Medulla oblongata (tissue), 1 donor: ENCODE measurements around the gene IL1RAP.
"Not testable (repeated sequence)": the region's sequence is repeated elsewhere in the genome, so short reads cannot be mapped to it uniquely, and the experiment has no call there.

Experiments used
- DNase-seq: peaks from one replicate; pipeline ENCODE4 v3.0.0-alpha.2; 2015; ENCODE audit errors: extremely low spot score

IL1RAP gene, protein sequence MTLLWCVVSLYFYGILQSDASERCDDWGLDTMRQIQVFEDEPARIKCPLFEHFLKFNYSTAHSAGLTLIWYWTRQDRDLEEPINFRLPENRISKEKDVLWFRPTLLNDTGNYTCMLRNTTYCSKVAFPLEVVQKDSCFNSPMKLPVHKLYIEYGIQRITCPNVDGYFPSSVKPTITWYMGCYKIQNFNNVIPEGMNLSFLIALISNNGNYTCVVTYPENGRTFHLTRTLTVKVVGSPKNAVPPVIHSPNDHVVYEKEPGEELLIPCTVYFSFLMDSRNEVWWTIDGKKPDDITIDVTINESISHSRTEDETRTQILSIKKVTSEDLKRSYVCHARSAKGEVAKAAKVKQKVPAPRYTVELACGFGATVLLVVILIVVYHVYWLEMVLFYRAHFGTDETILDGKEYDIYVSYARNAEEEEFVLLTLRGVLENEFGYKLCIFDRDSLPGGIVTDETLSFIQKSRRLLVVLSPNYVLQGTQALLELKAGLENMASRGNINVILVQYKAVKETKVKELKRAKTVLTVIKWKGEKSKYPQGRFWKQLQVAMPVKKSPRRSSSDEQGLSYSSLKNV

DNA sequence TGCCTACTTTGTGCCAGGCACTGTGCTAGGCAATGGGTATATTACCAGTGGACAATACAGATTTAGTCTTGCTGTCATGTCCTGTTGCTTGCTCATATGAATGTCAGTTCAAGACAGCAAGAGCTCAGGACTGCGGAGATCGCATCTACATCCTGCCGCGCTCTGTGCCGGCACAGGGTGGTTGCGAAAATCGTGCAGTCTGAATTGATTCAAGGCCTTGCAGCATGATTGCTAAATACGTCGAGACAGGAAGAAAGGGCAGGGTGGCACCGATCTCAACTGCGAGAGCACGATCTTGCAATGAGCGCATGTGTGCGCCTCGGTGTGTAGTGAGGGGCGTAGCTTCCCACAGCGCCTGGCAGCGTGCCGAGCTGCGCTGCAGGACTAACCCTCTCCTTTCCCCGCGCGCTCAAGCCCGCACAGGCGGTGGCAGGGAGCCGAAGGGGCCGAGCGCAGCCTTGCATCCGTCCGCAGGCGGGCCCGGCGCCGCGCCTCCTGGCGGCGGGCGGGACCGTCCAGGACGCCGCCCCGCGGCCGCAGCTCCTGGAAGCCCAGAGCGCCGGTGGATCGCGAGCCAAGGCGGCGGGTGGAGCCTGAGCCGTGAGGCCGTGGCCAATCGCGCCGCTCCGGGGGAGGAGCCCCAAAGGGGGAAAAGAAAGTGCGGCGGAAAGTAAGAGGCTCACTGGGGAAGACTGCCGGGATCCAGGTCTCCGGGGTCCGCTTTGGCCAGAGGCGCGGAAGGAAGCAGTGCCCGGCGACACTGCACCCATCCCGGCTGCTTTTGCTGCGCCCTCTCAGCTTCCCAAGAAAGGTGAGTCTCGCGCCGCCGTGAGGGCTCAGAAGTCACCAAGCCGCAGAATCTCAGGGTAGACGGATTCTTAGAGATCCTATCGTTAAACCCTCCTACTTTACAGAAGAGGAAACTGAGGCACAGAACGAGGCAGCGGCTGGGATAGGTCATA lies at the start of gene IL1RAP:
Gene IL1RAP, plus strand, starts transcription at position 677 of the 962 bp plus-strand sequence. CDS start 50,205 bp downstream, outside the sequence.
- peak; percentile 92 for DNase-seq

DNA sequence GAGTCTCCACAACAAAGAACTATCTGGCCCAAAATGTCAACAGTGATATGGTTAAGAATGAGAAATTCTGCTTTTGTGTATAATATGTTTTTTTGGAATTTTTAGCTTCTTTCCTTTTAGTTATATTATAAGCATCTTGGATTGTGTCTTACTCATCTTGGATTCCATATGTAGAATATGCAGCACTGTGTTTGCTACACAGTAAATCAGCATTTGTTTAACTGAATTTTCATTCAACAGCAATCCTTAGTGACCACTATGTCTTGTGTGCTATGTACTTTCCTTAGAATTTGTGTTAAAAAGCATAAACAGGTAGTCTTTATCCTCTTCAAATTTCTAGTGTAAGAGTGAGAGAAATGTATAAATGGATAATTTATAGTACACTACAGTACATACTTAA lies 46.0 kb upstream of the IL1RAP start:
- no peak for DNase-seq

DNA sequence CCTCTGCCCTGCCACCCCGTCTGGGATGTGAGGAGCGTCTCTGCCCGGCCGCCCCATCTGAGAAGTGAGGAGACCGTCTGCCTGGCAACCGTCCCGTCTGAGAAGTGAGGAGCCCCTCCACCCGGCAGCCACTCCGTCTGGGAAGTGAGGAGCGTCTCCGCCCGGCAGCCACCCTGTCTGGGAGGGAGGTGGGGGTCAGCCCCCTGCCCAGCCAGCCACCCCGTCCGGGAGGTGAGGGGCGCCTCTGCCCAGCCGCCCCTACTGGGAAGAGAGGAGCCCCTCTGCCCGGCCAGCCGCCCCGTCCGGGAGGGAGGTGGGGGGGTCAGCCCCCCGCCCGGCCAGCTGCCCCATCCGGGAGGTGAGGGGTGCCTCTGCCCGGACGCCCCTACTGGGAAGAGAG lies 40.6 kb upstream of the IL1RAP start:
- not testable (repeated sequence) for DNase-seq

DNA sequence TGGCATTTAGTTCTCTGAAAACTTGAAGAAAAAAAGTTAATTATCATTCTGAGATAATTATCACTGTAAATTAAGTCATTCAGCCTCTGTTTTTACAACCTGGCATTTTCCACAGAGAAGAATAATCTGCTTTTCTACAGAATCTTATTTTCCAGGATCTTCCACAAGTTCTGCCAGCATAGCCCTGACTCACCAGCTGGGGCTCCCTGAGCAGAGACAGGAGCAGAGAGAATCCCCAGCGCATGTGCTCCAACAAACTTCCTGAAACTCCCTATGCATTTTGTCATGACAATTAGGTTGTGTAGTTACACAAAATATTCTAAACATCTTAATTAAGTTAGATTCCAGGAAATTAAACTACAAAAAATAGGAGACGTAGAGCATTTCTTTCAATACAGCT lies 32.1 kb upstream of the IL1RAP start:
- DNase-seq = no peak

DNA sequence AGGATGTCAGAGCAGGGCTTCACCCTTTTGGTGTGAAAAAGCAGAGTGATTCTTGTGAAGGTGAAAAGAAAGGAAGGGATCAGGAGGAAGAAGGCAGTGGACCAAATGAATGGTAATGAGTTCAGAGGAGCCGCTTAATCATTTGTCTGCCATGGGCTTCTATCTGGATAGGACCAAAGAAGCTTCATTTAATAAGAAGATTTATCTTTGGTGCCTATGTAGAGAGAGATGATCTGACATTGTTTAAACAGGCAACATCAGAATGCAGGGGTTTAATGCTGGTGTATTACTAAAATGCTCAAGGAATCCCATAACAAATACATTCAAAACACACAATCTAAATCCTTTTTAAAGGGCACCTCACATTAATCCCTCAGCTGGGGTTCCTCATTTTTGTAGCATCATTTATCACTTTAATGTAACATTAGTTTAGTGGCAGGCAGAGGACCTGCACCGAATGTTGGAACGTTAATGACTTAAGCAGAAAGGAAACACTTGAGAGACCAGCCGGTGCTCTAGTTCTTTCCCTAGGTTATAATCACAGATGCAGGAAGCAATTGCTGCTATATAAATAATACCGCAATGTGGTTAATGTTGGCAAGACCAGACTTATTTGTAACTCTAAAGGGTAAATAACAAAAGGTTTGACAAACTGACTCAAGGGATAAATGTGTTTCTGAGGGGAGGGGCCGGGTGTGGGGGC lies 27.9 kb upstream of the IL1RAP start:
- DNase-seq = no peak

DNA sequence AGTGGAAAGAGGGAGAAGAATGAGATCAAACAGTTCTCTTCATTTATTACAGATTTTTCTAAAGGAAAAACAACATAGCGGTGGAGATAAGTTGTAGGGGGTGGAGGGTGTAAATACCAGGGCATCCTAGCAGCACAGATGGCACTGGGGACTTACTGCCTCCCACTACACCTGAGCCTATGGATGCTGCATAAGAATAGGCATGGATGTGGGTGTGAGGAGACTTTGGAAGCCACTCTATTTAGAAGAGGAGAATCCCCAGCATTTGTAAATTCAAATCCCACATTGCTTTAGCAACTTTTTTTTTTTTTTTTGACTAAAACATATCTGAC lies 27.4 kb upstream of the IL1RAP start:
- DNase-seq = no peak

DNA sequence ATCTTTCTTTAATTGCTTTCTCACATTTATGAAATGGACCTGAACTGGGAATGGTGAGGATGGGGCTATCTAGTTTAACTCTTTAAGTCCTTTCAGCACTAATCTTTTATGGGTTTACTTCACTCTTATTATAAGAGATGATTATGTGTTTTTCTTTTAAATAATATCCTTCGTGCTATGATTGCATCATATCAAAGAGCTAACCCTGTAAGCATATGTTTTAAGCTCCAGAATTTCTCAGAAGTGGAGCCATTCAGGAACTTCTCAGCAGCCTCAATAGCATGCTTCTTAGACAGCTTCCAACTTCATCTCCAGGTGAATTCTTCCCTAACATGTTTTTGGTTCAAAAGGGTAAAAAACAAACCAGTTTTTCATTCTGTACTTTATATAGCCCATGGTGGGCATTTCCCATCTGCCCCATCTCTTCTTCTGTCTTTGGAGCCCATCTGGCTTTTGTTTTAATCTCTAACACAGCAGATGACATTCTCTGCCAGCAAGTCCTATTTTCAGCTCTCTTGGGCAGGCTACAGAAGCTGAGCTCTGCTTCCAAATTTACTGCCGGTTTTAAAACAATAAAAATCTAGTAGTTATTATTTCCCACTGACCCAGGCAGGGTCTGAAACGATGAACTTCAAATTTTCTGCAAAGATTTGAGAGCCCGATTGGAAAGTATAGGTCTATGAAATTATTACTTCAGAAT lies 26.8 kb upstream of the IL1RAP start:
- DNase-seq = no peak

DNA sequence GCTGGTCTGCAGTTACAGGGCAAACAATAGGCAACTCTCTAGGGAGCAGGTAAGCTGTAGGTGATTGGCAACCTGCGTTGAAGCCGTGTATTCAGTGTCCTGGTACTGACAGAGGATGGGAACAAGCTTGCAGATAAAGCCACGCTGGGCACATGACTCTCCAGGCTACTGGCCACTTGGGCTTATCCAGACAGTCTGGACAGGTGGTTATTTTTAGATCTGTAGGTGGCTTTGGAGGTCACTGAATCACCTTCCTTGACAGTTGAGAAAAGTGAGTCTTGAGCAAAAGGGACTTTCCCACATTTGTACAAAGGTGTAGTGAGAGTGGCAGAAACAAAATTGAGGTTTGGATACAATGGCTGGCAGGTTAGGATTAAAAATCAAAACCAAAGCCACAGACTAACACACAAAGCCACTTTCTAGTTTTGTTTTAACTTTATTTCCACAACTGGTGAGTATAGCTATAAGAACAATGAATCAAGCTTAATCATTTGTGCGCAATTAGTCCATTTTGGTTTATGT lies 22.3 kb upstream of the IL1RAP start:
- no peak for DNase-seq

DNA sequence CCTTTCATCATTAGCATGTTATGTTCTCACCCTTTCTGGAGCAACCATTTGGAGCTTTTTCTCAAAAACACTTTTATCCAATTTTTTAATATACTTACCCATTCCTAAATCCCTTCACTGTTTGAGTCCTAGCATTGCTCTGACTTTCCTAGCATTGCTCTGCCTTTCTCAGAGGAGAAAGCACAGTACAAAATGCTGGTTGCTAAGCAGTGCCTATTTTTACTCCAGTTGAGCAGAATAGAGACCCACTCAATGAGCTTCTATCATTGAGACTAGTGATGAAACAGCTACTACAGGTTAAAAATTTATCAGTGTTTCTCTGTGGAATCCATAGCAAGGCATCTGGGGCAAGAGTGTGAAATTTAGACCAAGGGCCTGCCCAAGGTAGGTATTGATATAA lies 21.8 kb upstream of the IL1RAP start:
- DNase-seq = no peak

DNA sequence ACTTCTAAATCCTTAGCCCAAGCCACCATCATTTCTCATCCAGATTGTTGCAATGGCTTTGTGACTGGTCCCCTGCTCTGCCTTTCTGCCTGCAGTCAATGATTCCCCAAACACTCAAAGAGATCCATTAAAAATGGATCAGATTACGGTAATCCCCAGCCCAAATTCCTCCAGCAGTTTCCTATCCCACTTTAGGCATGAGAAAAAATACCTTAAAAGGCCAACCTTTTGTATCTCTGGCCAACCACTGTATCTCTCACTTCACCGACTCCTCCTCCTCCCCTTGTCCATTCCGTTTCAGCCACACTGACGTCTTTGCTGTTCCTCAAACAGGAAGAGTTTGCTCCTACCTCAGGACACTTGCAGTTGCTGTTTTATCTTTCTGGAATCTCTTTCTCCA lies 20.9 kb upstream of the IL1RAP start:
- no peak for DNase-seq

DNA sequence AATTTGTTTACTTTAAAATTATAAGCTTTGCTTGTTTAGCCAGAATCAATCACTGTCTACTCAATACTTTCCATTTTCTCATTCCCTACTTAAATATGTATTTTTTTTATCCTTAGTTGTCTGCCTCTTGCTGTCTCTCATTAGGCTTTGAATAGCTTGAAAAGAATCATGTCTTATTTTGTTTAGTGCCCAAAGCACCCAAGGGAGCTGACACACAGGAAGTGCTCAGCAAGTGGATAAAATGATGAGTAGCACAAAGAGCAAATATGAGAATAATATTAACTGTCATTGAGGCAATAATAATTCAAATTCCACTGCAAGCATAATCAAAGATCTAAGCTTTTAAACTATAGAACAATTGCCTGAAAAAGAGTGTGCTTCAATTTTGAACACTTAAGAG lies 19.0 kb upstream of the IL1RAP start:
- DNase-seq = no peak

DNA sequence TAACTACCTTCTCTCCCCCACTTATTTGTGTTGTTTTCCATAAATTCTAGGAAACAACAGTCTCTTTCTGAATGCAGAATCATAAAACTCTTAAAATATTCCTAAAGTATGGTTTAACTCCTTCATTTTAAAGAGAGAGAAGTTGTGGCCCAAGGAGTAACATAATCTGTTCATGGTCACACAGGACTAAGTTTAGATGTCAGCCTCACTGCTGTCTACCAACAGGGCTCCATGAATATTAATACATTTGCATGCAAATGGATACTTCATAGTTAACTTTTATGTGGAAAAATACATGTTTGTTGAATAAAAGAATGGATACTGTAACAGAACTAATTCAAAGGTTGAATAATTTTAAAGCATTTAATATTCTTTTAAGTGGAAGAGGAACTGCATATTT lies 18.5 kb upstream of the IL1RAP start:
- no peak for DNase-seq

DNA sequence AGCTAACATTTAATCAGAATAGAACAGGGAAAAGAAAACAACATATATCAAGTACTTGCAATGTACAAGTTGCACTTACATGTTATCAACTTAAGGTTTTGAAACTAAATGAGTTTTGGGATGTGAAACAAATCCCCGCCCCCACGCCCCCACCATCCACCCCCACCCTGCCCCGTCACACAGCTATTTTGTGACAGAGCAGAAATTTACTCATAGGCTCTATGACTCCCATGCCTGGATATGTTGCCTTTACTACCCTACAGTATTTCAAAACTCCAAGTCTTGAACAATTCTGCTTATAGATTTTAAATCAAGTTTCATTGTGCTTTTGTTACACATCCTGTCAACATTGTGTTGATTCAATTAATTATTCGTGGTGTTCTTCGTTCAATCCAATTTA lies 18.1 kb upstream of the IL1RAP start:
- no peak for DNase-seq

DNA sequence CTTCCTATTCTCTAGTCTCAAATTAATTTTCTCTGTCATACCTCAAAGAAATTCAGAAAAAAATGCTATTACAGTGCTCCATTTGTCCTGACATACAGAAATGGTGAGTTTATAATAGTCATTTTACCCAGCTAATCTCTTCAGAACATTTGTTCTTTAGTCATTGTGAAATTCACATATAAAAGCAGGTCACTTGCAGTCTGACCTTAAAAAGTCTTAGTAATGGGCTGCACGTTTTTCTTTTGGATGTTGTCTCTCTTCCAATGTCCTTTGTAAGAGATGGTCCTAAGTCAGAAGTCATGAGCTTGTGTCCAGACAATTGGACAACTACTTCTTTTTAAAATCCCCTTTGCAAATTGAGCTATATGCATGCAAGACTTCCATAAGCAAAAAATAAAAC lies 17.0 kb upstream of the IL1RAP start:
- DNase-seq = no peak

DNA sequence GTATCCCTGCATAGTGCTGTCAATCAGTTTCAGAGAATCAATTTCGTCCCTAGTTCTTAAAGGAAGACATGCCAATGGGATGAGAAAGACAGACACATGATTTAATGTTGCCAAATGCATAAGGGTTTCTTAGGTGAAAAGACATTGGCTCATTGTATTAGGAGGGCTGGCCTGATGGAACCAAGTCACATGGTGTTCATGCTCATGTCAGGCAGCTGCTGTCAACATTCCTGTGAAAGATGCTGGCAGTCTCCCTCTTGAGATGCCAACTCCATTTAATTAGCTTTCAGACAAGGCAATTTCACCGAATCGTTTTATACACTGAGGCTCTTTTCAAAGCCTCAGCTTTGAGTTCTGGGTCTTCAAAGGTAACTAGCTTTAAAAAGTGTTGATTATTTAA lies 16.1 kb upstream of the IL1RAP start:
- peak; percentile 44 for DNase-seq

DNA sequence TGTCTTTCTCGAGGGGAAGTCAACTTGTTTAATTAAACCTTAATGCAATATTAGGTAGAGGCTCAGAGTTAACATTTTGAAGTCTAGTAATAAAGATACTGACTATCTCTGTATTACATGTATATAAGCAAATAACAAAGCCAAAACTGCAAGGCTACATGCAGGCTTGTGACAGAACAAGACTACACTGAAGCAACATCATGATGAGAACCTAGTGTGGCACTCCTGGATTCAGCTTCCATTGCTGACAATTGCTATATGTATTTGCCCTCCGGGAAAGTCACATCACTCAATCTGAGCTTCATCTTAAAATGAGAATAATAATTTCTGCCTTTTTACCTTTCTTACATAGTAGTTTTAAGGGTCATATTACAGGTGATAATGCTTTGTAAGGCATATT lies 15.6 kb upstream of the IL1RAP start:
- no peak for DNase-seq

DNA sequence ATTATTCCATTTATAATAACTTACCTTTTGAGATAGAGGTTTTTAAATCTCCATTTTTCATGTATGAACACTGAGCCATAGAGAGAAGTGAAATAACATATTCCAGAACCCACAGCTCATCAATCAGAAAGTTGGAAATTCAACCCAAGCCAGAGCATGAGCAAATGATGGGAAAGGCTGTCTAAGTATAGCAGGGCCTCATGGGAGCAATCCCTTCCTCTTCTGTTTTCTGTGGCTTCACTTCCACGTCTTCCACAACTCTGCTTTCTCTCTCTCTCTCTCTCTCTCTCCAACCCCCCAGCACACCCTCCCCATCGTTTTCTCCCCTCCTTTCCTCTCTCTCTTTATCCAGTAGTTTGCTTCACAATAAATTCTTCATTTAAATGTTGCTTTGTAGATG lies 14.8 kb upstream of the IL1RAP start:
- DNase-seq = no peak

DNA sequence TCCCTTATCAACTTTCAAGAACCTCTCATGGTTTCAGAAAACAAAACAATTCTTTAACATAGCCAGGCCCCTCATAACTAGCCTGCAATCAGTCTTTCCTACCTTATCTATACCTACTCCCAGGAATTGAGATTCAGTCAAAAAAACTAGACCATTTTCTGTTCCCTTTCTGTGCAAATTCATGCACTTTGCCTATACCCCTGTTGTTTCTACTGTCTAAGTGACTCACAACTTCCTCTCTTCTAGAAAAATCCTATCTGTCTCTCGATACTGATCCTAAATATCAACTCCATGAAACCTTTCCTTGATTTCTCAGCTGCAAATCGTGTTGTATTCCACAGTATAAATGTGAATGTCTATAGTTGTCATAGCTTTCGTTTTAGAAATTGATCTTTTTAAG lies 10.9 kb upstream of the IL1RAP start:
- no peak for DNase-seq

DNA sequence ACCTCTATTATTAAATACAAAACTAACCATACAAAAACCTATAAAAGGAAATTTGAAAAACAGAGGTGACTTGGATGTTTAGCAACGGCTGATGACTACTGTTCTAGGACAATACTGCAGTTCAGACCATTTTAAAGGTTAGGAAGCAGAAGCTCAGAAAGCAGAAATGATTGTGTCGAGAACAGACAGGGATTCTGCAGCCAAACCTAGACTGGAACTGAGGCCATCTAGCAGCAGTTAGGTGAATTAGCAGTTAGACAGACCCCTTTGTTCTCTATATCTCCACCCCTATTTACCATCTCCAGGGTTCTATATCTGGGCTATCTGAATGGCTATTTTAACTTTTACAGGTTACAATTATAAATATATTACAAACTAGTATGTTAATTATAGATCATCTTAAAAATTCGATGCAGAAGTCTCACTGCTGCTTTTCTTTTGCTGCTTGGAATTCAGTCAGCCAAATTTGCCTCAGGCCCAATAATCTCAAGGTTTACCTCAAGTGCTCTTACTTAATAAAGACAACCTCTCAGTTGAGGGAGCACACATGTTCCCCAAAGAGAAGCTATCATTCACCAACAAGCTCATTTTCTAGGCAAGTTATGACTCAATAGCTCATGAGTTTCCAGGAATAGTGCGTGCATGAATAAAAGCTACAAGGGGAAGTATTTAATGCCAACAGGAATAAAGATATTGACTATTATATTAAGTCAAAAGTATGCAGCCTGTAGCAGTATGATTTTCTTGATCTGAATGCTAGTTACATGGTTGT lies 9.3 kb upstream of the IL1RAP start:
- peak; percentile 58 for DNase-seq

DNA sequence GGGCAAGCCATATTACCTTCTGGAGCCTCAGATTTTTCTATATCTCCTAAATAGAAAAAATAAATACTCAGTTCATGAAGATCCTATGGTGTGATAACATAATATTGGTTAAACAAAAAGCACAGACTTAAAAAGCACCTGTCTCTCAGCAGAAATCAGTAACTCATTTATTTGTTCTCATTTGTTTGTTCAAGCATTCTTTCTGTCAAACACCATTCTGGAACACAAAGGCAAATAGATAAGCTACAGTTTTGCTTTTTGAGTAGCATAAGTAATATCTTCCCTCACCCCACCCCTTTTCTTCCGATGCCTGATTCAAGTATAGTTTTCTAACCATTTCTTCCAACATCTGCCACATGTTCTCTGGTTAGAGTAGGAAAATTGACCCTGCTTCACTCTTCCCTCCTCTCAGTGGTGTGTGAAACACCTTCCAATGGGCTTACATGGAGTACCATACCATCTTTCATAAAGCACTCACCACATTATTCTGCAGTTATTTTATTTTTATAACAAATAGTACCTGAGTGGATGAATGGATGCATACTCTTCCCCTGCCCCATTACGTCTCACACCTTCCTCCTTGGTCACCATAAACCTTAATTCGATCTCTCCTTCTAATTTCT lies 8.4 kb upstream of the IL1RAP start:
- DNase-seq = no peak
